NT2/D1 (cell line): Measurements from ENCODE around the gene TCAF1.

Source experiments
- SUZ12 ChIP-seq: IDR thresholded peaks from 2 replicates; pipeline ENCODE4 v1.6.1; 2011; ENCODE audit not compliant: insufficient read length, insufficient read depth; ENCODE audit errors: extremely low read depth
- YY1 ChIP-seq: IDR thresholded peaks from 2 replicates; pipeline ENCODE4 v1.6.1; 2011; ENCODE audit not compliant: insufficient read length, insufficient read depth
- ZNF274 ChIP-seq: IDR thresholded peaks from 2 replicates; pipeline ENCODE4 v1.6.1; 2011; ENCODE audit warnings: mild to moderate bottlenecking, low read depth, low read length

- TF ChIP-seq YY1, result no peak
- TF ChIP-seq ZNF274, result no peak
- no peak for TF ChIP-seq SUZ12
Measured at GRCh38 chr7:143934526-143935325, 32.8 kb upstream of the TCAF1 start, which contains the start of gene OR2F2.
